Stimulated activated naive CD4-positive, alpha-beta T cell (primary cell): ENCODE data around the gene BID.
"Not testable (repeated sequence)": the region's sequence is repeated elsewhere in the genome, so short reads cannot be mapped to it uniquely, and the experiment has no call there.

ENCODE experiments used
- DNase-seq, 6 experiments: peaks; one replicate each; lab custom pipeline; 2025; lab: John Stamatoyannopoulos, UW

Gene BID

DNA sequence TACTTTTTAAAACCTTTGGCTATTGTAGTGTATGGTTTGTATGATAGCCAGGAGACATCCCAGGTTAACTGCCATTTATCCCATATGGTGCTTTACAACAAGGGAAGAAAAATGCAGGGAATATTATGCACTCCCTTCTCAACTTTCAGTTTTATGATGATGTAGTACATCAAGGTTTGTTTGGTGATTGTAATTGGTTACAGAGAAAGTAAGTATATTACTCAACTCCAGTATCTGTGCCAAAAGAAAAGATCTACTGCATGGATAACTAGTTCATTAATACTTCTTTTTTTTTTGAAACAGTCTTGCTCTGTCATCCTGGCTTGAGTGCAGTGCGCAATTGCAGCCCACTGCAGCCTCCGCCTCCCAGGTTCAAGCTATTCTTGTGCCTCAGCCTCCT is 70.5 kb downstream of the BID start:
- DNase-seq: no peak

DNA sequence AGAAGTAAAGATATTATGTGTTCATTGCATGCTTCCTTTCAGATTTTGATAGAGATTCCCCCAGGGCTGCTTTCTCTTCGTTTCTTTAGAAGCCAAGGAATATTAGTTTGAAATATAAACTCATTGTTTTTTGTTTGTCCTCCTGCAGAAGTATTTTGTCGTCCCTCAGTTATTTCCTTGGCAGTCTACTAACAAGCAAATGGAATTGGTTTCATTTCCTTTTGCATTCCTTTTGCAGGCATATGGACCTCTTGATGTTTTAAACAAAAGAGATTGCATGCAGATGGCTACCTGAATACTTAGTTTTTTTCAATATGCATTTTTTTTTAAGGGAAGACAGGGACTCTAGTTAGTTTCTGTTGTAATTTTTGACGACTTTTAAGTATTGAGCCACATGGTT is 73.5 kb downstream of the BID start:
- DNase-seq: no peak

DNA sequence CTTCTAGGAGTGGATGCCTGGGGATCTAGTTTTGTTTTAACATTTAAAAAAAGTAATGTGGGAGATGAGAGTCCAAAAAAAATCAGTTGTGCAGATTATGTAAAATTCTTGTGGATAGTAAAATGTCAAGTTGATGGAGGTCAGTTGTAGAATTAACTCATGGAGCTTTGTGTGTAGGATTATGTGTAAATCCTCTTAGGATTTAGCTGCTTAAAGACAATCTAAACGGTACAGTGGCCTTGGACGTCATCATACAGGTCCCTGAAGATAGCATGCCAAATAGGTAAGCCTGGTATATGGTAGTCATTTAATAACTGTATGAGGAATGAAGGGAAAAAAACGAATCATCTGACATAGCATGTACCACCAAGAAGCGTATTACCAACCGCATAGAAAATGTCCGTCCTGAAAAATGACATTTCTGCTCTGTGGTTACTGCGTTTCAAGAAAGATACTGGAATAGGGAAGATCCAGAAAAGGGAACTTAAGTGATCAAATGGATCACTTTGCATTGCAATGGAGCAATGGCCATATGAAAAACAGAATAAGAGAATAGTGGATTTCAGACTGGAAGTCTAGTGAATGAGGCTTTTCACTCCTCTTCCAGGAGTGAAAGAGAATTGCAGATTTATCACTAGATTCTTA is 74.5 kb downstream of the BID start:
- DNase-seq: no peak

DNA sequence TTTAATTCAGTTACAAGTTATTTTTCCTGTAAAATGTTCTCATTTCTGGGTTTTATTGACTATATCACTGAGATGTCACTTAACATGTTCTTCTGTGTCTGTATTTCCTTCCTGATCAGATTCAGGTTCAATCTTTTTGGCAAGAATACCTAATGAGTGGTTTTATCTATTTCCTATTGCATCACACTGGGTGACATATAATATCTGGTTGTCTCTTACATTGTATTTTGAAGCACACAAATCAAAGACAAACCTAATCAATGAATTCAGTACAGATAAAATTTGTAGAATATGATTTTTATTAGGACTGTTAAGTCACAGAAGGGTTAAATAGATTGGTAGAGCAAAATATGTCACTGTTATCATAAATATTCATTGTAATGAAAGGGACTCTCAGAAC is 75.3 kb downstream of the BID start:
- DNase-seq: no peak

DNA sequence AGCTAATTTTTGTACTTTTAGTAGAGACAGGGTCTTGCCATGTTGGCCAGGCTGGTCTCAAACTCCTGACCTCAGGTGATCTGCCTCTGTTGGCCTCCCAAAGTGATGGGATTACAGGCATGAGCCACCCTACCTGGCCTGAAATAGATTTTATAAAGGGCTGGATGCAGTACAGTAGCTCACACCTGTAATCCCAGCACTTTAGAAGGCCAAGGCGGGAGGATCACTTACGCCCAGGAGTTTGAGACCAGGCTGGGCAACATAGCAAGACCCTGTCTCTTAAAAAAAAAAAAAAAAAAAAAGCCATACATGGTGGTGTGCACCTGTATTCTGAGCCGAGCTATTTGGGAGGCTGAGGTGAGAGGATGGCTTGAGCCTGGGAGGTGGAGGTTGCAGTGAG is 76.0 kb downstream of the BID start:
- not testable (repeated sequence) for DNase-seq

DNA sequence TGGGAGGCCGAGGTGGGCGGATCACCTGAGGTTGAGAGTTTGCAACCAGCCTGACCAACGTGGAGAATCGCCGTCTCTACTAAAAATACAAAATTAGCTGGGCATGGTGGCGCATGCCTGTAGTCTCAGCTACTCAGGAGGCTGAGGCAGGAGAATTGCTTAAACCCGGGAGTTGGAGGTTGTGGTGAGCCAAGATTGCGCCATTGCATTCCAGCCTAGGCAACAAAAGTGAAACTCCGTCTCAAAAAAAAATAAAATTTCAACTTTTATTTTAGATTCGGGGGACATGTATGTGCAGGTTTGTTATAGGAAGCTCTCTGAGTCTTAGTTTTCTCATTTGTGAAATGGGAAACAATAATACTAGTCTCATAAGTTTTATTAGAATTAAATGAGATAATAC is 77.1 kb downstream of the BID start:
- DNase-seq: not testable (repeated sequence)

DNA sequence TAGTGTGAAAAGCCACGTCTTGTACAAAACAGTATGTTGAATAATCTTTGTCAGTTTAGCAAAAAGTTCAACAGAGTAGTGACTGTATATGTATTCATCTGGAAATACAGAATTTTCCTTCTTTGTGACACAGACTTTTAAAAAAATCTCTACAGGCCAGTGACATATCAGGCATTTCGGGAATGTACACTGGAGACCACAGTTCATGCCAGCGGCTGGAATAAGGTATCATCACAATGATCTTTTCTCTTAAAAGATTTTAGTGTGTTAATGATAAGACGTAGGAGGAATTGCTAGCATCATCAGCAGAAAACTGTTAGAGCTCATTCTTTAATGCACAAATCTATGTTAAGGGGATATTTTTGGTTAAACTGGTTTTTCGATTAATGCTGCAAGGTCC is 78.3 kb downstream of the BID start:
- no peak for DNase-seq

DNA sequence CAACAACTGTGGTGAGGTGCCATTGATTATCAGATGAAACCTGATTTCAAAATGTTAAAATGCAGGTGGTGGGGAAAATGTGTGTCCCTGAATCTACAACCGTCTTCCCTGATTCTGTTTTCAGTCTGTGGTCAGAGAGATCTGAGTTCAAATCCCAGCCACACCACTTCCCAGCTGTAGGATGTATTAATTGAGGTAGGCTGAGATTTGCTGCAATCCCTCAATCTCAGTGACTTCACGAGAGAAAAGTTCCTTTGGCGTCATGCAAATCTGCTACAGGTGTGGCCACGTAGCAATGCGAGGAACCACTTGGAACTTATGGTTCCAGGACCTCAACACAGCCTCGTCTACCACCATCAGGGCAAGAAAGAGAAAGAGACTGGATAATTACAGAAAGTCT is 79.5 kb downstream of the BID start:
- DNase-seq: no peak

DNA sequence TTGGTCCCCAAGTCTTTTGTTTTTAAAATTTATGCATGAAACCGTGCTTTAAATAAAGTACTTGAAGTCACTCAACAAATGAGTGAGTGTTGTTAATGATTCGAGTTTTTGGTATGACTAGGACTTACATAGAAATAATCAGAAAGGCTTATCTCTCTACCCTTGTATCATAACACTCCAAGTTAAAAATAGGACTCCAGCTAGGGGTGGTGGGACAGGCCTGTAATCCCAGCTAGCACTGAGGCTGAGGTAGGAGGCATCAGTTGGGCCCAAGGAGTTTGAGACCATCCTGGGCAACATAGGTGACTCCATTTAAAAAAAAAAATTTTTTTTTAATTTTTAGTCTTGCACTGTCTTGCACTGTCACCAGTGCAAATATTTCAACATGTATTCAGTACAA is 80.1 kb downstream of the BID start:
- no peak for DNase-seq

DNA sequence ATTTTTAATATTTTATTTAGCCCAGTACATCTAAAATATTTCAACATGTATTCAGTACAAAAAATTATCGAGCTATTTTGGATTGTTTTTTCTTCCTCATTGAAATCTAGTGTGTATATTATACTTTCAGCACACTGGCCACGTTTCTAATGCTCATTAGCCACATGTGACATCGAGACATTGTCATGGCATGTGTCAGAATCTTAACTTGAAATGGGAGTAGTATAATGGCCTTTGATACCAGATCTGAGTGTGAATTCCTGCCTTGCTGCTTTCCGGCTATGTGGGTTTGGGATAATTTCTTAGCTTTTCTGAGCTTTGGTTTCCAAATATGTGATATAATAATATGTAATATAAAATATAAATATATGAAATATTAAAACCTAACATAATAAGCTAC is 81.4 kb downstream of the BID start:
- DNase-seq: no peak

DNA sequence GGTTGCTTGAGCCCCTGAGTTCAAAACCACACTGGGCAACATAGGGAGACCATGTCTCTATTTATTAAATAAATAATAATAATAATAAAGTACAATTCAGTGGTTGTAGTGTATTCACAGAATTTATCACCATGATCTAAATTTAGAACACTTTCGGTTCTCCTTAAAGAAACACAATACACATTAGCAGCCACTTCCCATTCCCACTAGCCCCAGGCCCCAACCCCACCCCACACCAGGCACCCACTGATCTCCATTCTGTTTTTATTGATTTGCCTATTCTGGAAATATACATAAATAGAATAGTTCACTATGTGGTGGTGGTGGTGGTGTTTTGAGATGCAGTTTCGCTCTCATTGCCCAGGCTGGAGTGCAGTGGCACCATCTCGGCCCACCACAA is 90.0 kb downstream of the BID start:
- no peak for DNase-seq
